OCI-LY7 (cell line): ENCODE results near the gene CSF1R. TPM values are rescaled to one million over a fixed set of nuclear protein-coding genes. Genes with fewer than 3 reads are reported as not detected.

Experiments
- BruUV-seq: library from RNA; stranded (reverse); fragments of 400-500 nt; replicated peaks from 2 replicates; lab custom pipeline; 2021; lab: Mats Ljungman, UMichigan
- CTCF ChIA-PET: fragments of 300-600 bp; sonication (Branson Sonifier 250); formaldehyde crosslinking; loops from one replicate; lab custom pipeline; 2022; ENCODE audit warnings: antibody characterized with exemption; ENCODE audit not compliant: unreplicated experiment; lab: Charles Lee
- POLR2A ChIA-PET: fragments of 300-600 bp; sonication (Branson Sonifier 250); formaldehyde crosslinking; loops from one replicate; lab custom pipeline; 2022; ENCODE audit warnings: antibody characterized with exemption; lab: Charles Lee
- DNase-seq: peaks from one replicate; pipeline ENCODE4 v3.0.0-alpha.2; 2015; ENCODE audit warnings: low spot score
- H2AFZ ChIP-seq: fragments of 200-600 bp; sonication (generic), shearing (Covaris generic); 2 replicates; pipeline ENCODE4 v1.6.1; 2014; ENCODE audit warnings: mild to moderate bottlenecking, antibody characterized with exemption, low read length, moderate library complexity
- H3K27ac ChIP-seq: fragments of 200-600 bp; sonication (generic); 2 replicates; pipeline ENCODE4 v1.5.1; 2014; ENCODE audit warnings: mixed run types, low read depth, mild to moderate bottlenecking, moderate library complexity, low read length, inconsistent platforms; ENCODE audit not compliant: poor library complexity, severe bottlenecking
- H3K36me3 ChIP-seq: fragments of 200-600 bp; sonication (generic); 2 replicates; pipeline ENCODE4 v1.6.1; 2014; ENCODE audit warnings: mild to moderate bottlenecking, antibody characterized with exemption, low read length, moderate library complexity, mixed read lengths; ENCODE audit not compliant: insufficient read depth
- H3K4me1 ChIP-seq: fragments of 200-600 bp; sonication (generic); 2 replicates; pipeline ENCODE4 v1.5.1; 2014; ENCODE audit warnings: mild to moderate bottlenecking, low read length; ENCODE audit not compliant: insufficient read depth, poor library complexity, severe bottlenecking
- H3K4me2 ChIP-seq: fragments of 200-600 bp; sonication (generic); 2 replicates; pipeline ENCODE4 v1.6.1; 2014; ENCODE audit warnings: mild to moderate bottlenecking, low read length
- H3K4me3 ChIP-seq: fragments of 200-600 bp; sonication (generic); 2 replicates; pipeline ENCODE4 v1.5.1; 2014; ENCODE audit warnings: mild to moderate bottlenecking, low read depth, low read length; ENCODE audit not compliant: poor library complexity, severe bottlenecking
- H3K79me2 ChIP-seq: fragments of 200-600 bp; sonication (generic); 2 replicates; pipeline ENCODE4 v1.6.1; 2016; ENCODE audit warnings: low read depth, mild to moderate bottlenecking, low read length, moderate library complexity, mixed read lengths; ENCODE audit not compliant: insufficient read depth
- H3K9me2 ChIP-seq: fragments of 200-600 bp; sonication (generic); 2 replicates; pipeline ENCODE4 v1.6.1; 2016; ENCODE audit warnings: mild to moderate bottlenecking, low read length, mixed read lengths; ENCODE audit not compliant: insufficient read depth
- H3K9me3 ChIP-seq: fragments of 200-600 bp; sonication (generic); 2 replicates; pipeline ENCODE4 v1.6.1; 2014; ENCODE audit warnings: mild to moderate bottlenecking, mixed run types, low read length, mixed read lengths
- H4K20me1 ChIP-seq: fragments of 200-600 bp; sonication (generic); 2 replicates; pipeline ENCODE4 v1.6.1; 2014; ENCODE audit warnings: mild to moderate bottlenecking, antibody characterized with exemption, low read length, moderate library complexity, mixed read lengths; ENCODE audit not compliant: insufficient read depth
- CTCF ChIP-seq: fragments of 200-600 bp; sonication (generic); conservative IDR thresholded peaks from 2 replicates; pipeline ENCODE4 v1.5.1; 2014; ENCODE audit warnings: mild to moderate bottlenecking, antibody characterized with exemption, low read length, moderate library complexity, mixed read lengths
- EZH2phosphoT487 ChIP-seq: fragments of 200-600 bp; sonication (generic); IDR thresholded peaks from 2 replicates; pipeline ENCODE4 v1.6.1; 2018; ENCODE audit warnings: low read depth, borderline replicate concordance, mild to moderate bottlenecking, mixed run types, antibody characterized with exemption, low read length, moderate library complexity, mixed read lengths
- intact Hi-C: fragments of 100-400 bp; cut with micrococcal nuclease; formaldehyde crosslinking; loops from one replicate; pipeline ENCODE4 v1.10.0; 2022; ENCODE audit not compliant: unreplicated experiment
- total RNA-seq, 2 experiments: library from RNA; depleted of rRNA in 1 of 2; stranded (reverse); fragments of >200 nt in 1 of 2; shearing (Covaris generic) in 1 of 2; gene quantifications; 2 replicates each; pipeline ENCODE4 v1.2.3, GENCODE V29; 2014 to 2022

CSF1R gene
- total RNA-seq, 2 experiments from 2014 or later, result not detected

- TF ChIP-seq EZH2phosphoT487, result no peak
- TF ChIP-seq CTCF, result no peak
- ChIA-PET POLR2A (interaction anchor here (0.6 to 1.1 kb wide), 7 partner anchors 11 to 950 kb away, joined by 3 to 6 read pairs (median 3); no protein-coding TSS in a partner anchor), CTCF (interaction anchor here (0.7 kb wide), 1 partner anchor 10 kb away, joined by 4 read pairs; no protein-coding TSS in a partner anchor)
- H3K27ac ChIP-seq, result no peak overlapping the region
- H3K36me3 ChIP-seq, result no peaks in the 10 kb centered on the region
- no peaks in the 10 kb centered on the region for H3K79me2 ChIP-seq
- H3K9me2 ChIP-seq, result no peaks in the 10 kb centered on the region
- DNase-seq, result no peak
- no peak overlapping the region for H2AFZ ChIP-seq
- H3K9me3 ChIP-seq, result no peaks in the 10 kb centered on the region
- H4K20me1 ChIP-seq, result no peaks in the 10 kb centered on the region
- H3K4me1 ChIP-seq, result no peaks in the 10 kb centered on the region
- intact Hi-C loops, result no loop called here
- H3K4me3 ChIP-seq, result no peak overlapping the region
- no TSS peak for BruUV-seq
- no peak overlapping the region for H3K4me2 ChIP-seq
These were observed 12.7 kb downstream of the CSF1R start for GRCh38 chr5:150073677-150074076.

- H3K4me2 ChIP-seq, result no peak overlapping the region
- intact Hi-C loops, result no loop called here
- no peaks in the 10 kb centered on the region for H3K36me3 ChIP-seq
- H3K4me1 ChIP-seq, result no peaks in the 10 kb centered on the region
- H3K27ac ChIP-seq, result no peak overlapping the region
- TF ChIP-seq CTCF, result no peak
- TF ChIP-seq EZH2phosphoT487, result no peak
- no peak overlapping the region for H2AFZ ChIP-seq
- ChIA-PET POLR2A (interaction anchor here (1.1 kb wide), 1 partner anchor 12 kb away, joined by 3 read pairs; no protein-coding TSS in a partner anchor), CTCF (interaction anchor here (0.7 kb wide), 1 partner anchor 9 kb away, joined by 4 read pairs; no protein-coding TSS in a partner anchor)
- no peaks in the 10 kb centered on the region for H4K20me1 ChIP-seq
- no peak overlapping the region for H3K4me3 ChIP-seq
- no peaks in the 10 kb centered on the region for H3K79me2 ChIP-seq
- H3K9me2 ChIP-seq, result no peaks in the 10 kb centered on the region
- no TSS peak for BruUV-seq
- no peaks in the 10 kb centered on the region for H3K9me3 ChIP-seq
- DNase-seq, result no peak
These were observed 13.2 kb downstream of the CSF1R start for GRCh38 chr5:150073086-150073625.

GRCh38 chr5:150070821-150071220, 15.5 kb downstream of the CSF1R start:
- H3K4me3 ChIP-seq, result no peak overlapping the region
- no peak overlapping the region for H3K27ac ChIP-seq
- POLR2A ChIA-PET, result no interaction called here
- no peaks in the 10 kb centered on the region for H4K20me1 ChIP-seq
- H3K9me3 ChIP-seq, result no peaks in the 10 kb centered on the region
- no peaks in the 10 kb centered on the region for H3K9me2 ChIP-seq
- H3K4me1 ChIP-seq, result no peaks in the 10 kb centered on the region
- CTCF ChIA-PET, result no interaction called here
- BruUV-seq, result no TSS peak
- H3K36me3 ChIP-seq, result no peaks in the 10 kb centered on the region
- H2AFZ ChIP-seq, result no peak overlapping the region
- H3K4me2 ChIP-seq, result no peak overlapping the region
- H3K79me2 ChIP-seq, result no peaks in the 10 kb centered on the region
- no peak for DNase-seq
- intact Hi-C loops, result no loop called here
- TF ChIP-seq CTCF (no peak), EZH2phosphoT487 (no peak)
